B cell (primary cell): ENCODE data around the gene NOP53. TPM values are rescaled to one million over a fixed set of nuclear protein-coding genes. Genes with fewer than 3 reads are reported as not detected.

Experiments
- ATAC-seq: fragments of 200-7000 bp; cut with Tn5 transposase; one replicate; pipeline ENCODE4 v1.10.0; 2021; ENCODE audit warnings: low read depth, mild to moderate bottlenecking, moderate number of reproducible peaks, moderate library complexity
- CTCF ChIA-PET: fragments of 350-600 bp; sonication (Branson Sonifier 250); formaldehyde crosslinking; loops from one replicate; lab custom pipeline; 2021; ENCODE audit warnings: antibody characterized with exemption, inconsistent platforms; lab: Charles Lee
- POLR2A ChIA-PET: fragments of 350-600 bp; sonication (Branson Sonifier 250); formaldehyde crosslinking; loops from one replicate; lab custom pipeline; 2021; ENCODE audit warnings: antibody characterized with exemption; lab: Charles Lee
- DNase-seq: peaks from one replicate; pipeline ENCODE4 v3.0.0; 2013
- H2AFZ ChIP-seq: 2 replicates; pipeline ENCODE4 v1.6.1; 2012; ENCODE audit warnings: mild to moderate bottlenecking, low read depth, low read length; ENCODE audit not compliant: insufficient read depth, poor library complexity, severe bottlenecking
- H3K27ac ChIP-seq, 2 donors: 1 replicate in 1 of 2; 2 replicates in 1 of 2; pipeline ENCODE4 v1.5.1; 2012 to 2013; ENCODE audit warnings: low read length in 2 of 2, mild to moderate bottlenecking in 2 of 2, moderate library complexity in 1 of 2
- H3K27me3 ChIP-seq, 4 experiments: fragments of 200-600 bp in 1 of 4; sonication (generic) in 1 of 4; replicated peaks in 1 of 4; 1 replicate in 2 of 4; 2 replicates in 2 of 4; pipeline versions ENCODE4 v1.6.1 to v1.7.0; 2013 to 2016; ENCODE audit warnings: low read length in 3 of 4, mild to moderate bottlenecking in 2 of 4, mixed read lengths in 1 of 4, moderate library complexity in 1 of 4; ENCODE audit not compliant: insufficient read depth in 4 of 4, control insufficient read depth in 3 of 4; ENCODE audit errors: control extremely low read depth in 1 of 4
- H3K36me3 ChIP-seq, 2 experiments: replicated peaks in 1 of 2; 1 replicate in 1 of 2; 2 replicates in 1 of 2; pipeline versions ENCODE4 v1.6.1 to v1.7.1; 2013; ENCODE audit warnings: low read length in 1 of 2; ENCODE audit not compliant: insufficient read depth in 2 of 2, control insufficient read depth in 1 of 2; ENCODE audit errors: control extremely low read depth in 1 of 2, extremely low read depth in 1 of 2
- H3K4me1 ChIP-seq, 2 donors: fragments of 200-600 bp in 1 of 2; sonication (generic) in 1 of 2; 1 replicate in 1 of 2; 2 replicates in 1 of 2; pipeline versions ENCODE4 v1.5.1 to v1.6.1; 2013 to 2017; ENCODE audit warnings: low read length in 2 of 2; ENCODE audit not compliant: control insufficient read depth in 2 of 2, insufficient read depth in 2 of 2
- H3K4me2 ChIP-seq: replicated peaks from 2 replicates; pipeline ENCODE3; 2012; ENCODE audit warnings: mild to moderate bottlenecking, low read depth, low read length; ENCODE audit not compliant: poor library complexity, severe bottlenecking
- H3K4me3 ChIP-seq, 5 experiments: fragments of 200-600 bp in 1 of 5; sonication (generic) in 1 of 5; 1 replicate in 3 of 5; 2 replicates in 2 of 5; pipeline versions ENCODE4 v1.5.1 to v1.7.0; 2011 to 2016; ENCODE audit warnings: low read length in 4 of 5, mild to moderate bottlenecking in 4 of 5, low read depth in 2 of 5, control low read depth in 1 of 5, moderate library complexity in 1 of 5; ENCODE audit not compliant: insufficient read depth in 1 of 5; ENCODE audit errors: control extremely low read depth in 1 of 5, extremely low read depth in 1 of 5
- H3K79me2 ChIP-seq: fragments of 200-600 bp; sonication (generic); one replicate; pipeline ENCODE4 v1.6.0; 2016; ENCODE audit warnings: low read length; ENCODE audit not compliant: control insufficient read depth, insufficient read depth
- H3K9ac ChIP-seq: fragments of 200-600 bp; sonication (generic); 2 replicates; pipeline ENCODE4 v1.6.1; 2017; ENCODE audit warnings: mild to moderate bottlenecking, low read length, moderate library complexity
- H3K9me3 ChIP-seq, 3 donors: one replicate each; pipeline versions ENCODE4 v1.6.1 to v1.7.1; 2013; ENCODE audit warnings: low read length in 2 of 3; ENCODE audit not compliant: control insufficient read depth in 2 of 3, insufficient read depth in 1 of 3; ENCODE audit errors: control extremely low read depth in 1 of 3
- H4K20me1 ChIP-seq: 2 replicates; pipeline ENCODE4 v1.6.0; 2012; ENCODE audit warnings: mild to moderate bottlenecking, low read length; ENCODE audit not compliant: insufficient read depth, control insufficient read depth, poor library complexity, severe bottlenecking
- H3K27ac Mint-ChIP-seq: one replicate; pipeline ENCODE4 v1.8.0; 2021; ENCODE audit warnings: mixed read lengths
- H3K27me3 Mint-ChIP-seq: one replicate; pipeline ENCODE4 v1.8.0; 2021; ENCODE audit warnings: mixed read lengths
- H3K4me1 Mint-ChIP-seq: one replicate; pipeline ENCODE4 v1.8.0; 2021; ENCODE audit warnings: mixed read lengths
- H3K4me3 Mint-ChIP-seq: one replicate; pipeline ENCODE4 v1.8.0; 2021; ENCODE audit warnings: mixed read lengths
- H3K9me3 Mint-ChIP-seq: one replicate; pipeline ENCODE4 v1.8.0; 2022; ENCODE audit warnings: mixed read lengths; ENCODE audit not compliant: insufficient read depth
- EZH2 ChIP-seq: IDR thresholded peaks from 2 replicates; pipeline ENCODE4 v1.6.1; 2012; ENCODE audit warnings: borderline replicate concordance, low read depth, mild to moderate bottlenecking, moderate library complexity, low read length; ENCODE audit not compliant: insufficient read depth, poor library complexity, severe bottlenecking
- WGBS: methylation state at CpG from one replicate; pipeline ENCODE4 v1.1.5; 2013; ENCODE audit warnings: missing lambda C conversion rate; ENCODE audit not compliant: insufficient coverage; 5-methylcytosine and 5-hydroxymethylcytosine counted together
- intact Hi-C: fragments of 100-400 bp; cut with micrococcal nuclease; formaldehyde crosslinking; loops from one replicate; pipeline ENCODE4 v1.10.0; 2022
- polyA plus RNA-seq: library from polyadenylated mRNA; depleted of rRNA; stranded (reverse); fragments of >200 nt; gene quantifications from 2 replicates; pipeline ENCODE4 v1.2.3, GENCODE V29; 2012
- total RNA-seq, 2 donors: library from RNA; stranded (reverse); fragments of 120-200 nt in 1 of 2; gene quantifications; 1 replicate in 1 of 2; 2 replicates in 1 of 2; pipeline versions ENCODE4 v1.2.3 to v1.2.4, GENCODE V29; 2013 to 2022
- TF ChIP-seq, protein P1 (sequence below): fragments of 200-600 bp; IDR thresholded peaks from one replicate; pipeline ENCODE4 v1.8.0; 2022; ENCODE audit warnings: antibody characterized with exemption, mild to moderate bottlenecking

NOP53 gene
- total and polyA plus RNA-seq, 2 donors (not counting 1 experiment from before 2014, with no cell fraction given): 526 to 978 TPM

DNA sequence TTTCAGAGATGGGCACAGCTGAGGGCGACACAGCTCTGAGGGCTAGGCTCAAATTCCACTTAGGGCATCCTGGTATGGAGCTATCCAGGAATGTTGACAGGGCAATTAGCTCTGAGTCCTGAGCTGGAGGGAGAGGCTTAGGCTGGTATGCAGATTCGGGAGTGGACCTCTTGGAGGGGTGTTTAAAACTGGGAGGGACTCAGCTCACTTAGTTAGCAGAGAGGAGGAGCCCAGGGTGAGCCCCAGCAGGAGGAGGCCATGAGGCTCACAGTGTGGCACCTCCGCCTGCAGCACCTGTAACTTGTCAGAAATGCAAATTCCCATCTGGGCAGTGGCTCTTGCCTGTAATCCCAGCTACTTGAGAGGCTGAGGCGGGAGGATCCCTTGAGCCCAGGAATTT lies 10.2 kb upstream of the NOP53 start:
- H3K4me3 ChIP-seq: no peak overlapping the region
- Mint-ChIP-seq H3K9me3 (no peaks in the 10 kb centered on the region), H3K27me3 (peaks cover 19% of the 10 kb centered on the region), H3K4me1 (no peaks in the 10 kb centered on the region), H3K27ac (no peak overlapping the region), H3K4me3 (no peak overlapping the region)
- peaks cover 0 to 7% (median 0%) of the 10 kb centered on the region in 3 donors for H3K9me3 ChIP-seq
- intact Hi-C loops: no loop called here
- H3K79me2 ChIP-seq: no peaks in the 10 kb centered on the region
- no peaks in the 10 kb centered on the region for H3K36me3 ChIP-seq
- no peak overlapping the region for H2AFZ ChIP-seq
- CTCF ChIA-PET: interaction anchor here (0.6 kb wide), 1 partner anchor 41 kb away, joined by 4 read pairs; no protein-coding TSS in a partner anchor
- no peaks in the 10 kb centered on the region for H4K20me1 ChIP-seq
- no peak overlapping the region for H3K27ac ChIP-seq
- TF ChIP-seq, protein P1, sequence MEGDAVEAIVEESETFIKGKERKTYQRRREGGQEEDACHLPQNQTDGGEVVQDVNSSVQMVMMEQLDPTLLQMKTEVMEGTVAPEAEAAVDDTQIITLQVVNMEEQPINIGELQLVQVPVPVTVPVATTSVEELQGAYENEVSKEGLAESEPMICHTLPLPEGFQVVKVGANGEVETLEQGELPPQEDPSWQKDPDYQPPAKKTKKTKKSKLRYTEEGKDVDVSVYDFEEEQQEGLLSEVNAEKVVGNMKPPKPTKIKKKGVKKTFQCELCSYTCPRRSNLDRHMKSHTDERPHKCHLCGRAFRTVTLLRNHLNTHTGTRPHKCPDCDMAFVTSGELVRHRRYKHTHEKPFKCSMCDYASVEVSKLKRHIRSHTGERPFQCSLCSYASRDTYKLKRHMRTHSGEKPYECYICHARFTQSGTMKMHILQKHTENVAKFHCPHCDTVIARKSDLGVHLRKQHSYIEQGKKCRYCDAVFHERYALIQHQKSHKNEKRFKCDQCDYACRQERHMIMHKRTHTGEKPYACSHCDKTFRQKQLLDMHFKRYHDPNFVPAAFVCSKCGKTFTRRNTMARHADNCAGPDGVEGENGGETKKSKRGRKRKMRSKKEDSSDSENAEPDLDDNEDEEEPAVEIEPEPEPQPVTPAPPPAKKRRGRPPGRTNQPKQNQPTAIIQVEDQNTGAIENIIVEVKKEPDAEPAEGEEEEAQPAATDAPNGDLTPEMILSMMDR: no peak
- no peak for TF ChIP-seq EZH2
- no peak for DNase-seq
- H3K27me3 ChIP-seq: peaks cover 0 to 9% (median 6%) of the 10 kb centered on the region in 4 experiments
- H3K4me1 ChIP-seq: peaks cover 2 to 5% of the 10 kb centered on the region in 2 donors
- no peak overlapping the region for H3K4me2 ChIP-seq
- WGBS: 90% methylated on average over 4 of the region's 4 CpGs
- POLR2A ChIA-PET: no interaction called here
- H3K9ac ChIP-seq: no peak overlapping the region
- no peak for ATAC-seq

DNA sequence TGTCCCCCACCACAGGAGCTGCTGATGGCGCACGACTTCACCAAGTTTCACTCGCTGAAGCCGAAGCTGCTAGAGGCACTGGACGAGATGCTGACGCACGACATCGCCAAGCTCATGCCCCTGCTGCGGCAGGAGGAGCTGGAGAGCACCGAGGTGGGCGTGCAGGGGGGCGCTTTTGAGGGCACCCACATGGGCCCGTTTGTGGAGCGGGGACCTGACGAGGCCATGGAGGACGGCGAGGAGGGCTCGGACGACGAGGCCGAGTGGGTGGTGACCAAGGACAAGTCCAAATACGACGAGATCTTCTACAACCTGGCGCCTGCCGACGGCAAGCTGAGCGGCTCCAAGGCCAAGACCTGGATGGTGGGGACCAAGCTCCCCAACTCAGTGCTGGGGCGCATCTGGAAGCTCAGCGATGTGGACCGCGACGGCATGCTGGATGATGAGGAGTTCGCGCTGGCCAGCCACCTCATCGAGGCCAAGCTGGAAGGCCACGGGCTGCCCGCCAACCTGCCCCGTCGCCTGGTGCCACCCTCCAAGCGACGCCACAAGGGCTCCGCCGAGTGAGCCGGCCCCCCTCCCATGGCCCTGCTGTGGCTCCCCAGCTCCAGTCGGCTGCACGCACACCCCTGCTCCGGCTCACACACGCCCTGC lies 4.4 kb upstream of the NOP53 start:
- Histone ChIP-seq H3K27ac (no peak overlapping the region), H3K9me3 (no peaks in the 10 kb centered on the region), H2AFZ (no peak overlapping the region), H3K36me3 (no peaks in the 10 kb centered on the region), H3K4me2 (no peak overlapping the region), H3K4me3 (no peak overlapping the region), H3K79me2 (peaks cover 3% of the 10 kb centered on the region), H3K4me1 (peaks cover 19 to 28% of the 10 kb centered on the region in 2 donors), H3K27me3 (no peaks in the 10 kb centered on the region), H4K20me1 (no peaks in the 10 kb centered on the region), H3K9ac (no peak overlapping the region)
- ChIA-PET CTCF (interaction anchor here (1.7 to 2.5 kb wide), 2 partner anchors 304 to 308 kb away, joined by 5 to 9 read pairs; no protein-coding TSS in a partner anchor), POLR2A (no interaction called here)
- peaks cover 24% of the 10 kb centered on the region for H3K4me1 Mint-ChIP-seq
- intact Hi-C loops: no loop called here
- H3K9me3 Mint-ChIP-seq: no peaks in the 10 kb centered on the region
- ATAC-seq (no peak), DNase-seq (no peak)
- no peaks in the 10 kb centered on the region for H3K27me3 Mint-ChIP-seq
- no peak for TF ChIP-seq EZH2
- TF ChIP-seq, protein P1: no peak
- no peak overlapping the region for H3K27ac Mint-ChIP-seq
- H3K4me3 Mint-ChIP-seq: no peak overlapping the region
- 94% methylated on average over 48 of the region's 48 CpGs for WGBS
